SK-N-SH (cell line): ENCODE results near the gene DMD.

ENCODE experiments used
- CTCF ChIP-seq: fragments of 200-600 bp; sonication (generic); IDR thresholded peaks from 2 replicates; pipeline ENCODE4 v1.6.1; 2017; ENCODE audit warnings: antibody characterized with exemption, mild to moderate bottlenecking, moderate library complexity
- EP300 ChIP-seq, 2 experiments: IDR thresholded peaks; 2 replicates each; pipeline versions ENCODE4 v1.4.0 to v1.6.1; 2012; ENCODE audit warnings: borderline replicate concordance in 1 of 2, low read depth in 1 of 2, low read length in 1 of 2
- EZH2phosphoT487 ChIP-seq: fragments of 200-600 bp; sonication (generic); IDR thresholded peaks from 2 replicates; pipeline ENCODE4 v1.6.1; 2017; ENCODE audit warnings: low read depth, mixed run types, mild to moderate bottlenecking, antibody characterized with exemption, moderate library complexity, borderline replicate concordance
- MAX ChIP-seq: IDR thresholded peaks from 2 replicates; pipeline ENCODE4 v1.4.0; 2012; ENCODE audit warnings: low read depth
- POLR2AphosphoS5 ChIP-seq: IDR thresholded peaks from 2 replicates; pipeline ENCODE4 v1.6.1; 2012; ENCODE audit warnings: low read depth, low read length
- RCOR1 ChIP-seq: fragments of 150-350 bp; IDR thresholded peaks from 2 replicates; pipeline ENCODE4 v1.6.1; 2017; ENCODE audit warnings: antibody characterized with exemption, low read length
- SIN3A ChIP-seq: IDR thresholded peaks from 2 replicates; pipeline ENCODE4 v1.6.1; 2012; ENCODE audit warnings: low read depth, mild to moderate bottlenecking, low read length, moderate library complexity, borderline replicate concordance
- TAF1 ChIP-seq: IDR thresholded peaks from 2 replicates; pipeline ENCODE4 v1.6.1; 2012; ENCODE audit warnings: low read depth, mild to moderate bottlenecking, low read length, moderate library complexity, borderline replicate concordance
- TCF12 ChIP-seq: IDR thresholded peaks from 2 replicates; pipeline ENCODE4 v1.4.0; 2012
- TF ChIP-seq, protein P1 (sequence below): IDR thresholded peaks from 2 replicates; pipeline ENCODE4 v1.4.0; 2012; ENCODE audit warnings: low read depth, borderline replicate concordance
- TF ChIP-seq, protein P2 (sequence below): IDR thresholded peaks from 2 replicates; pipeline ENCODE4 v1.6.1; 2012; ENCODE audit warnings: mild to moderate bottlenecking, low read depth, low read length, moderate library complexity

DNA sequence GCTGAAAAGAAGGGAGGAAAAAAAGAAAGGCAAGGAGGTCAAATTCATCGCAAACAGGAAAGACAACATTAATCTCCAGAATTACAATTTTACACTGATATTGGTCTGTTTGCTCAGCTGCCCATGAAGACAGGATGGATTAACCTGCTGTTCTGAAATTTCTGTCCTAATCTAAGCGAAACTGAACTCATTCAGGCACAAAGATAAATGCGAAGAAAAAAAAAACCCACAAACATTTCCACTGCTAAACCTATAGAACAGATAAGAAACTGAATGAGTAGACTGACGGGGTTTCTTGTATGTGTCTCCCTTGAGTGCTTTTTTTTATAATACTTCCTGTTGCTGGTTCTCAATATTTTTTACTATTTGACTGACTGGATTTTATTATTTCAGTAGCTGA lies 1887.7 kb downstream of the DMD start:
- TF ChIP-seq EP300 (IDR thresholded peaks at IDR 0.05; ENCODE audit: borderline replicate concordance in 1 of 2, low read depth in 1 of 2, low read length in 1 of 2): no peak
- TF ChIP-seq CTCF: no peak
- TF ChIP-seq, protein P1, sequence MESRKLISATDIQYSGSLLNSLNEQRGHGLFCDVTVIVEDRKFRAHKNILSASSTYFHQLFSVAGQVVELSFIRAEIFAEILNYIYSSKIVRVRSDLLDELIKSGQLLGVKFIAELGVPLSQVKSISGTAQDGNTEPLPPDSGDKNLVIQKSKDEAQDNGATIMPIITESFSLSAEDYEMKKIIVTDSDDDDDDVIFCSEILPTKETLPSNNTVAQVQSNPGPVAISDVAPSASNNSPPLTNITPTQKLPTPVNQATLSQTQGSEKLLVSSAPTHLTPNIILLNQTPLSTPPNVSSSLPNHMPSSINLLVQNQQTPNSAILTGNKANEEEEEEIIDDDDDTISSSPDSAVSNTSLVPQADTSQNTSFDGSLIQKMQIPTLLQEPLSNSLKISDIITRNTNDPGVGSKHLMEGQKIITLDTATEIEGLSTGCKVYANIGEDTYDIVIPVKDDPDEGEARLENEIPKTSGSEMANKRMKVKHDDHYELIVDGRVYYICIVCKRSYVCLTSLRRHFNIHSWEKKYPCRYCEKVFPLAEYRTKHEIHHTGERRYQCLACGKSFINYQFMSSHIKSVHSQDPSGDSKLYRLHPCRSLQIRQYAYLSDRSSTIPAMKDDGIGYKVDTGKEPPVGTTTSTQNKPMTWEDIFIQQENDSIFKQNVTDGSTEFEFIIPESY: no peak
- no peak for TF ChIP-seq TCF12
- TF ChIP-seq, protein P2, sequence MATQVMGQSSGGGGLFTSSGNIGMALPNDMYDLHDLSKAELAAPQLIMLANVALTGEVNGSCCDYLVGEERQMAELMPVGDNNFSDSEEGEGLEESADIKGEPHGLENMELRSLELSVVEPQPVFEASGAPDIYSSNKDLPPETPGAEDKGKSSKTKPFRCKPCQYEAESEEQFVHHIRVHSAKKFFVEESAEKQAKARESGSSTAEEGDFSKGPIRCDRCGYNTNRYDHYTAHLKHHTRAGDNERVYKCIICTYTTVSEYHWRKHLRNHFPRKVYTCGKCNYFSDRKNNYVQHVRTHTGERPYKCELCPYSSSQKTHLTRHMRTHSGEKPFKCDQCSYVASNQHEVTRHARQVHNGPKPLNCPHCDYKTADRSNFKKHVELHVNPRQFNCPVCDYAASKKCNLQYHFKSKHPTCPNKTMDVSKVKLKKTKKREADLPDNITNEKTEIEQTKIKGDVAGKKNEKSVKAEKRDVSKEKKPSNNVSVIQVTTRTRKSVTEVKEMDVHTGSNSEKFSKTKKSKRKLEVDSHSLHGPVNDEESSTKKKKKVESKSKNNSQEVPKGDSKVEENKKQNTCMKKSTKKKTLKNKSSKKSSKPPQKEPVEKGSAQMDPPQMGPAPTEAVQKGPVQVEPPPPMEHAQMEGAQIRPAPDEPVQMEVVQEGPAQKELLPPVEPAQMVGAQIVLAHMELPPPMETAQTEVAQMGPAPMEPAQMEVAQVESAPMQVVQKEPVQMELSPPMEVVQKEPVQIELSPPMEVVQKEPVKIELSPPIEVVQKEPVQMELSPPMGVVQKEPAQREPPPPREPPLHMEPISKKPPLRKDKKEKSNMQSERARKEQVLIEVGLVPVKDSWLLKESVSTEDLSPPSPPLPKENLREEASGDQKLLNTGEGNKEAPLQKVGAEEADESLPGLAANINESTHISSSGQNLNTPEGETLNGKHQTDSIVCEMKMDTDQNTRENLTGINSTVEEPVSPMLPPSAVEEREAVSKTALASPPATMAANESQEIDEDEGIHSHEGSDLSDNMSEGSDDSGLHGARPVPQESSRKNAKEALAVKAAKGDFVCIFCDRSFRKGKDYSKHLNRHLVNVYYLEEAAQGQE: no peak
- TF ChIP-seq EZH2phosphoT487: no peak
- no peak for TF ChIP-seq TAF1
- no peak for TF ChIP-seq POLR2AphosphoS5
- no peak for TF ChIP-seq RCOR1
- no peak for TF ChIP-seq MAX
- no peak for TF ChIP-seq SIN3A
